Activated CD8-positive, alpha-beta memory T cell treated with anti-CD3 and anti-CD28 coated beads for 4 hours (primary cell): Measurements from ENCODE around the gene FICD.

ENCODE experiments used
- DNase-seq, 2 donors: peaks; one replicate each; pipeline ENCODE4 v3.0.0-alpha.2; 2020; ENCODE audit warnings: low read depth in 2 of 2

The FICD gene

GRCh38 chr12:108502922-108503321, 12.2 kb upstream of the FICD start:
- no peak for DNase-seq

- no peak for DNase-seq
Measured at GRCh38 chr12:108505129-108505528, 9.9 kb upstream of the FICD start.

GRCh38 chr12:108507971-108508642, 7.0 kb upstream of the FICD start:
- no peak for DNase-seq

DNA sequence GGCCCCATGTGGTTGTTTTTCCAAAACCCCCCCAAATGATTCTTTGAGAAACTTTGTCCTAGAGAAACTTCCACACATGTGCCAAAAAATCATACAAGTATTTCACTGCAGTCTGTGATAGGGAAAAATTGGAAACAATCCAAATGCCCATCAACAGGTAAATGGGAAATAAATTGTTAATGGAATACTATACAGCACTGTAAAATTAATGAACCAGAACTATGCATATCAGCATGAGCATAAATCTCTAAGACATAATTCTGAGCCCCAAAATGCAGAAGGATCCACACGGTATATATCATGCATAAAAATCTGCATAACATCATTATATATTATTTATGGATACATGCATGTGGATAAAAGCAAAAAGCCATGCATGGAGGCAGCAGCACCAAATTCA, 5.3 kb upstream of the FICD start:
- DNase-seq, result no peak

DNA sequence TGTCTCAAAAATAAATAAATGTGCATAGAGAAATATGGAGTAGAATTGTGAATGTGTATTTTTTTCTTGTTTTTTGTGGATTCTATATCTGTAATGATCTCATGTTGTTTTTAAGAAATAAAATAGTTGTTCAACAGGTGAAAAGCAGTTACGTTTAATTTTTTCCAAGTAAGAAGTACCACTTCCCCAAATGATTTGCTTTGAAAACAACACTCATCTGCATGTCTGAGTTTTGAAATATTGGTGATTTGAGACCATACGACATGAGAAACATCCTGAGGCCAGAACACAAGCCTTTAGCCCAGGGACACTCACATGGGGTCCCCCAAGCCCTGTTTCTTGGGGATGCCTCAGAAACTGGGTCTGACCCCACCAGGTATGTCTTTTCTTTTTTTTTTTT, 4.2 kb upstream of the FICD start:
- DNase-seq, result no peak

- peak; percentile 56 for DNase-seq
Measured at GRCh38 chr12:108511633-108512540, 3.2 kb upstream of the FICD start.

DNA sequence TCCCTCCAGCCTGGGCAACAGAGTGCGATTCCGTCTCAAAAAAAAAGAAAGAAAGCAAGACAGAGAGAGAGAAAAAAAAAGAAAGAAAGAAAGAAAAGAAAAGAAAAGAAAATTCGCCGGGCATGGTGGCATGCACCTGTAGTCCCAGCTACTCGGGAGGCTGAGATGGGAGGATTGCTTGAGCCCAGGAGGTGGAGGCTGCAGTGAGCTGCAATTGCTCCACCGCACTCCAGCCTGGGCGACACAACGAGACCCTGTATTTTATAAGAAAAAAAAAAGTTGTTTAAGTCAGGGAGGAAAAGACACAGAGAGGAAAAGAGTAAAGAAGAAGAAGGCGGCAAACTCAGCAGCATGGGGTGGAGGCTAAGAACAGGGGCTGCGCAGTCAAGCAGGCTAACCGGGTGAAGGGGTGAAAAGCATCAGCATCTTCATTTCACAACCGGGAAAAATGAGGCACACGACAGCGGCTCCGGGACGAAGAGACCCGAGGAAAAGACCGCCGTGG, 557 bp upstream of the FICD start:
- no peak for DNase-seq

DNA sequence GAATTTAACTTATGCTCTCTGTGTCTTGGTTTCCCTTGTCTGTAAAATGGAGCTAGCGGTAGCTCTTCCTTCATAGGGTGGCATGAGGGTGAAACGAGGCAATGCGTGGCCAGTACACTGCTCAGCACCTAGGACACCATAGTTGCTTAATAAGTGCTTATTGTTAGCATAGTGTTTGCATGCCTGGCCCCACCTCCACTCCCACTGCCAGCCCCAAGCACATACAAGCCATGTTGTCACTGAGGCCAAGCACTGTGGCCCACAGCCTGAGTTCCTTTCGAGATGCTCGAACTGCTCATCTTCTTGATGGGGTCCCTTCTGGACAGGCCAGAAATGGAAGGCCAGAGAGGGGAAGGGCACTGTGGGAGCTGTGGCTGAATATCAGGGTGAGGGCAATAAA, 839 bp downstream of the FICD start:
- no peak for DNase-seq

GRCh38 chr12:108516511-108517275, 1.6 kb downstream of the FICD start:
- no peak for DNase-seq

DNA sequence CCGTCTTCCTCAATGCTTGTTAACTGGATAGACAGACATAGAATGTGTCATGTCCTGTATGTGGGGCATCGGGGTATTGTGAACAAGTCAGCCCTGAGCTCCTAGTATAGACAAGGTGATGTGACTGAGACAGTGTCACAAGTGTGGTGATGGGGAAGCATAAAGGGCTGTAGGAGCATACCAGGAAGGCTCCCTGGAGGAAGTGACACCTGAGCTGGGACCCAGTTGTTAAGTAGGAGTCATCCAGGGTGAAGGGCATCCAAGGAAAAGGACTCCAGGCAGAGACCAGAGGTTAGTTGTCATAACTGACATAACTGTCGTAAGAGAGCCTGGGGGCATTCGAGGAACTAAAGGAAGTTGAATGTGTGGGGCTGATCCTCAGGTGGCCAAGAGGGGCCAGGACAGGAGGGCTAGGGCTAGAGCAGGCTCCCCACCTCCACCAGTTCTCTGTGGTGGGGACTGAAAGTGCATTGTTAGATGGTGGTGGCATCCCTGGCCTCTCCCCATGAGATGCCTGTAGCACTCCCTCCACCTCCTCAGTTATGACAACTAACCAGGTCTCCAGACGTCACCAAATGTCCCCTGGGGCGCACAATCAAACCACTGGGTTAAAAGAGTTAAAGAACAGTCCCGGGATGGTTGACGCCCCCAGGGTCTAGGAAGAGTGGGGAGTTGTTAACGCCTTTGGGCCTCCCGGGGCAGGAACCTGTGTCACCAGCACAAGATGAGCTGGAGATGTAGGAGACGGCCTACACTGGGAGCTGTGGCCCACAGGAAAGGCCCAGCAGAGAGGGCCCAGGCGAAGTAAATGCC, 2.4 kb downstream of the FICD start:
- DNase-seq, result no peak

DNA sequence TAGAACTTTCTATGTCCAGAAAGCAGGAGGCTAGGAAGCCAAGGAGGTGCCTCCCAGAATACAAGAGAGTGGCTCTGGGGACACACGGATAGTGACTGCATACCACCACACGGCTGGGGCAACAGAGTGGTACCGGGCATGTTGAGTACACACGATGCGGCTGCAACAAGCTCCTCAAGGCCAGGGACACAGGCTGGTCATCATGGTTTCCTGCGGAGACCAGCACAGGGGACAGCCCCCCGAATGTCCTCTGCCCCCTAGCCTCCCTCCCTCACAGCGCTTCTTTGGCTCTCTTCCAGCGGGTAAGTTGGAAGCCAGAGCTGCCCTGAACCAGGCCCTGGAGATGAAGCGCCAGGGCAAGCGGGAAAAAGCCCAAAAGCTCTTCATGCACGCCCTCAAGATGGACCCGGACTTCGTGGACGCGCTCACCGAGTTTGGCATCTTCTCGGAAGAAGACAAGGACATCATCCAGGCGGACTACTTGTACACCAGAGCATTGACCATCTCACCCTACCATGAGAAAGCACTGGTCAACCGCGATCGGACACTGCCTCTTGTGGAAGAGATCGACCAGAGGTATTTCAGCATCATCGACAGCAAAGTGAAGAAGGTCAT, 3.1 kb downstream of the FICD start:
- DNase-seq, result no peak

DNA sequence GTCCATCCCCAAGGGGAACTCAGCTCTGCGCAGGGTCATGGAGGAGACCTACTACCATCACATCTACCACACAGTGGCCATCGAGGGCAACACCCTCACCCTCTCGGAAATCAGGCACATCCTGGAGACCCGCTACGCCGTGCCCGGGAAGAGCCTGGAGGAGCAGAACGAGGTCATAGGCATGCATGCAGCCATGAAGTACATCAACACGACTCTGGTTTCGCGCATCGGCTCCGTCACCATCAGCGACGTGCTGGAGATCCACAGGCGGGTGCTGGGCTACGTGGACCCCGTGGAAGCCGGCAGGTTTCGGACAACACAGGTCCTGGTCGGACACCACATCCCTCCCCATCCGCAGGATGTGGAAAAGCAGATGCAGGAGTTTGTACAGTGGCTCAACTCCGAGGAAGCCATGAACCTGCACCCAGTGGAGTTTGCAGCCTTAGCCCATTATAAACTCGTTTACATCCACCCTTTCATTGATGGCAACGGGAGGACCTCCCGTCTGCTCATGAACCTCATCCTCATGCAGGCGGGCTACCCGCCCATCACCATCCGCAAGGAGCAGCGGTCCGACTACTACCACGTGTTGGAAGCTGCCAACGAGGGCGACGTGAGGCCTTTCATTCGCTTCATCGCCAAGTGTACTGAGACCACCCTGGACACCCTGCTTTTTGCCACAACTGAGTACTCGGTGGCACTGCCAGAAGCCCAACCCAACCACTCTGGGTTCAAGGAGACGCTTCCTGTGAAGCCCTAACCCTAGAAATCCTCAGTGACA, 3.8 kb downstream of the FICD start:
- DNase-seq, result no peak

DNA sequence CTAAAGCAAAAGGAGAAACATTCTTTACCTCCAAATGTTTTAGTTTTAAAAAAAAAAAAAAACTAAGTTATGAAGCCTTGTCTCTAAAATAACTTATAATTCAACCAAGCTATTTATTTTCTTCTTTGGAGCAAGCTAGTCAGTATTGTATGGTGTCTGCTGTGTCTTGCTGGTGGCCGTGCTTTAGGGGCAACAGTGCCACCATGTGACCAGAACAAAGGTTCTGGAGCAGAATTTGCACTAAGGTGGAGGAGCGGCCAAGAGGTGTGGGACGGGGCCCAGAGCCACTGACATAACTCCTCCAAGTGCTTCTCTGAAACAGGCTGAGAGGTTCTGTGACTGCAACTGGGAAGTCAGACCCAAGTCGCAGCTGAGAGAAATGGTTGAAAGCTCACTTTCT, 4.5 kb downstream of the FICD start:
- DNase-seq, result no peak

DNA sequence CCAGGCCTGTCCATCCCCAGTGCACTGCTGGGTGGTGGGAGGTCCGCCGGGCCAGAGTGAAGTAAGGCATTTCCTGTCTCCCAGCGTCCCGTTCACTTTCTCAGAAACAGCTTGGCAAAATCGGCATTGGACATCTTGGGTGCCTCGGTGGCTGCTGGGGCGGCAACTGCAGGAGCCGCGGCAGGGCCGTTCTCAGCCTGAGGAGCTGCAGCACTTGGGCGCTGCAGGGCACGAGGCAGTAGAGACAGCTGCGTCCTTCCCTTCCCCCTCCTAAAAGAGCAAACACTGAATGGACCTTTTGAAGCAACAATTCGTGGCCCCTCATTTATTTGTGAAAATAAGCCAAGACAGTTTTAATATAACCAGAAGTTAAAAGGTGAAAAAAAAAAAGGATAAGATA, 8.3 kb downstream of the FICD start:
- no peak for DNase-seq

- DNase-seq, result no peak
Measured at GRCh38 chr12:108525681-108526080, 10.6 kb downstream of the FICD start.

GRCh38 chr12:108526482-108527165, 11.5 kb downstream of the FICD start:
- no peak for DNase-seq

- no peak for DNase-seq
Measured at GRCh38 chr12:108527166-108527496, 12.1 kb downstream of the FICD start.

DNA sequence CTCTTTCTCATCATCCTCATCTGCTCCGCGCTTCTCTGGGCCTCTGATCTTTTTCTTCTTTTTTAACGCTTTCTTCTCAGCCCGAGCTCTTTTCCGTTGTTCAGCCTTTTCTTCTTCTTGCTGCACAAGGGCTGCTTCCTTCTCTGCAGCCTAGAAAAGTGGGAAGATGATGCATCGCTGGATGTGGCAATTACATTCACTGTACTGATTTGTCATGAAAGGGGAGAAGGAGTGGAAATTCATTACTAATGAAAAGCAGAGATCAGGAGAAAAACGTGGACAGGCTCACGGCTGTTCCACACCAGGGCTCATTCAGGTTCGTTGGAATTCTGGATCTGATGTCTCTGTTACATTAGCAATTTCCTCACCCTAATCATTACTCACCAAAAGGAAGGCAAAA, 15.1 kb downstream of the FICD start:
- DNase-seq, result no peak

DNA sequence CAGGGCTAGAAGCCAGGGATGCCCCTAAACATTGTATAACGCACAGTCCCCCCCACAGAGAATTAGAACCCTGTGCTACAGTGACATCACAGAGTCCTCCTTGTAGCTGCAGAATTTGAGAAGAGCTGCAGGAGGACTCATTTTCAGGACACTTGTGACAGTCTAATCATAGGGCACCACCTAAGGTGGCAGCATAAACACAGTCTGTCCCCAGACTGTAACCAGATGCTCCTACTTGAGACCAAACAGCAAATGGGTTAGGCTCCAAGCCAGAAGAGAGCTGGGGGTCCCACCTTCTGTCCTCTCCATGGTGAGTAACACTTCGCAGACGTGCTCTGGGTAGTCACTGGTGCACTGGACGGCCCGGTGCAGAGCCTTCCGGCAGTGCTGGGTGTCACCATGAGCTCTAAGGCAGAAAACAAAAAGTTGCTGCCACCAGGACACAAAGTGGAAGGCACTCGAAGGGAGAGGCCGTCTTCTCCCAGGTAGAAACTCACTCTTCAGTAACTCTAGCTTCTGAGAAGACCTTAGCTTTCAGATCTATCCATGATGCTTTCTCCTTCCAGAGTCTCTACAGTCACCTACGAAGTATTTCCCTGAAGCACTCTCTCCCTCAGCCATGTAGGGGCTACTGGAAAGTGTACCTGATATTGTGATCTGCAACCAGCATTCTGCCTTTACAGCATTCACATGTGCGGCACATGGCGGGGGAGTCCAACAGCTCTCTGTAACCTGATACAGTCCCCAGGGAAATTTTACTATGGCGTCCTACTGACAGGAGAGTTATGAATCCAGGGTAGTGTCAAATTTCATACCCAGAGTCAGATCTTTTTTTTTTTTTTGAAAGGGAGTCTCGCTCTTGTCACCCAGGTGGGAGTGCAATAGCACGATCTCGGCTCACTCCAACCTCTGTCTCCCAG, 17.1 kb downstream of the FICD start:
- DNase-seq, result no peak
